Uterus (tissue), 2 donors: ENCODE measurements around the gene ATP6V1D.

ENCODE experiments used
- POLR2A ChIP-seq, 2 donors: fragments of 450-650 bp; IDR thresholded peaks; one replicate each; pipeline ENCODE4 v1.6.1; 2016; ENCODE audit warnings: antibody characterized with exemption in 2 of 2, mild to moderate bottlenecking in 1 of 2, moderate library complexity in 1 of 2
- TF ChIP-seq, protein P1 (sequence below), 4 experiments: fragments of 200-600 bp in 2 of 4; fragments of 450-650 bp in 2 of 4; sonication (generic) in 2 of 4; IDR thresholded peaks; one replicate each; pipeline ENCODE4 v1.5.1; 2016 to 2019; ENCODE audit warnings: antibody characterized with exemption in 4 of 4, mild to moderate bottlenecking in 2 of 4, moderate library complexity in 1 of 4

DNA sequence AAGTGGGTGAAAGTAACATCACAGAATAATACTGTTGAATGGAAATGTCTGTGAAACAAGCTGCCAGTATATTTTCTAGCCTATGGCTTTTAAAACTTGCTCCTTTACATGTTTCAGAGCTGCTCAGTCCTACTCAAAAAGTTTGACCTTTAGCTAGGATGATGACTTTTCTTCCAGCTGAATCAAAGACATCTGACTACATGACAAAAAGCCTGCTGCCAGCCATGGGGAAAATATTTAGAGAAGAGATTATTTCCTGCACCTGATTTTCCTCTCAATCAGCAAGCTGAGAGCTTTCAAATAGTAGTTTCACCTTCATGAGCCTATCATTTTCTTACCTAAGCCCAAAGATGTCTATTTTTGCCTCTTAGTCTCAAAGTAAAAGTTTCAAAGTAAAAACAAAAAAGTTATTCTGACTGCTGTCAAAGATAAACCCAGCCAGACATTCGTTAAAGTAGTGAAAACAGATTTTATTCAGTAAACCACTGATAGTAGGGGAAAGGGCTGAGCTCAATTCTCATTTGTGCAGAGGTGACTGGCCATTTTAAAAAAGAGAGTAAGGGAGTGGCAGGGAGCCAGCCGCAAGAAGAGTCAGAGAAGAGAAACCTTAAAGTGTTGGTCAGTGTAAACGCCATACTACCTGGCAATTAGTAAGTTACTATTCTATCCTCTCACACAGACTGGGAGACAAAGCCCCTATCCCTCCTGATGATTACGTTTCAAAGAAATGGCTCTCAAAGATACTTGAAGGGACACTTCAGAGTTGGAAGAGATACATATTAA is 2.2 kb downstream of the ATP6V1D start:
- no peak for TF ChIP-seq POLR2A (IDR thresholded peaks at IDR 0.05)
- TF ChIP-seq, protein P1, sequence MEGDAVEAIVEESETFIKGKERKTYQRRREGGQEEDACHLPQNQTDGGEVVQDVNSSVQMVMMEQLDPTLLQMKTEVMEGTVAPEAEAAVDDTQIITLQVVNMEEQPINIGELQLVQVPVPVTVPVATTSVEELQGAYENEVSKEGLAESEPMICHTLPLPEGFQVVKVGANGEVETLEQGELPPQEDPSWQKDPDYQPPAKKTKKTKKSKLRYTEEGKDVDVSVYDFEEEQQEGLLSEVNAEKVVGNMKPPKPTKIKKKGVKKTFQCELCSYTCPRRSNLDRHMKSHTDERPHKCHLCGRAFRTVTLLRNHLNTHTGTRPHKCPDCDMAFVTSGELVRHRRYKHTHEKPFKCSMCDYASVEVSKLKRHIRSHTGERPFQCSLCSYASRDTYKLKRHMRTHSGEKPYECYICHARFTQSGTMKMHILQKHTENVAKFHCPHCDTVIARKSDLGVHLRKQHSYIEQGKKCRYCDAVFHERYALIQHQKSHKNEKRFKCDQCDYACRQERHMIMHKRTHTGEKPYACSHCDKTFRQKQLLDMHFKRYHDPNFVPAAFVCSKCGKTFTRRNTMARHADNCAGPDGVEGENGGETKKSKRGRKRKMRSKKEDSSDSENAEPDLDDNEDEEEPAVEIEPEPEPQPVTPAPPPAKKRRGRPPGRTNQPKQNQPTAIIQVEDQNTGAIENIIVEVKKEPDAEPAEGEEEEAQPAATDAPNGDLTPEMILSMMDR (IDR thresholded peaks at IDR 0.05): no peak
